KMS-11 (cell line): ENCODE data around the gene RNLS.

ENCODE experiments used
- H2AFZ ChIP-seq: fragments of 200-600 bp; sonication (generic); 2 replicates; pipeline ENCODE4 v1.6.1; 2016; ENCODE audit warnings: antibody characterized with exemption, mixed run types, low read depth
- H3K27ac ChIP-seq: fragments of 200-600 bp; sonication (generic); 2 replicates; pipeline ENCODE4 v1.6.1; 2016; ENCODE audit warnings: mild to moderate bottlenecking, mixed run types
- H3K27me3 ChIP-seq: fragments of 200-600 bp; sonication (generic); 2 replicates; pipeline ENCODE4 v1.6.1; 2017; ENCODE audit warnings: mild to moderate bottlenecking, low read depth, mixed run types, moderate library complexity; ENCODE audit not compliant: insufficient read depth
- H3K36me3 ChIP-seq: fragments of 200-600 bp; sonication (generic); 2 replicates; pipeline ENCODE4 v1.6.1; 2017; ENCODE audit warnings: mild to moderate bottlenecking, mixed run types; ENCODE audit not compliant: insufficient read depth
- H3K4me1 ChIP-seq: fragments of 200-600 bp; sonication (generic); 2 replicates; pipeline ENCODE4 v1.6.1; 2016; ENCODE audit warnings: mild to moderate bottlenecking, low read depth, mixed run types; ENCODE audit not compliant: poor library complexity, severe bottlenecking
- H3K4me2 ChIP-seq: fragments of 200-600 bp; sonication (generic); 2 replicates; pipeline ENCODE4 v1.7.0; 2016; ENCODE audit warnings: mild to moderate bottlenecking, mixed run types
- H3K4me3 ChIP-seq: fragments of 200-600 bp; sonication (generic); IDR thresholded peaks from 2 replicates; pipeline ENCODE4 v1.6.1; 2017; ENCODE audit warnings: low read depth, low read length, mixed read lengths; ENCODE audit not compliant: insufficient read depth
- H3K79me2 ChIP-seq: fragments of 200-600 bp; sonication (generic); 2 replicates; pipeline ENCODE4 v1.6.1; 2016; ENCODE audit warnings: low read depth, mixed run types; ENCODE audit not compliant: insufficient read depth
- H3K9ac ChIP-seq: fragments of 200-600 bp; sonication (generic); 2 replicates; pipeline ENCODE4 v1.6.1; 2016; ENCODE audit warnings: mild to moderate bottlenecking, mixed run types
- H4K20me1 ChIP-seq: fragments of 200-600 bp; sonication (generic); 2 replicates; pipeline ENCODE4 v1.6.1; 2016; ENCODE audit warnings: mild to moderate bottlenecking, mixed run types; ENCODE audit not compliant: insufficient read depth
- TF ChIP-seq, protein P1 (sequence below): fragments of 200-600 bp; sonication (generic); conservative IDR thresholded peaks from 2 replicates; pipeline ENCODE4 v1.6.1; 2017; ENCODE audit warnings: low read depth, mild to moderate bottlenecking, antibody characterized with exemption, low read length, moderate library complexity, mixed read lengths

Gene RNLS

DNA sequence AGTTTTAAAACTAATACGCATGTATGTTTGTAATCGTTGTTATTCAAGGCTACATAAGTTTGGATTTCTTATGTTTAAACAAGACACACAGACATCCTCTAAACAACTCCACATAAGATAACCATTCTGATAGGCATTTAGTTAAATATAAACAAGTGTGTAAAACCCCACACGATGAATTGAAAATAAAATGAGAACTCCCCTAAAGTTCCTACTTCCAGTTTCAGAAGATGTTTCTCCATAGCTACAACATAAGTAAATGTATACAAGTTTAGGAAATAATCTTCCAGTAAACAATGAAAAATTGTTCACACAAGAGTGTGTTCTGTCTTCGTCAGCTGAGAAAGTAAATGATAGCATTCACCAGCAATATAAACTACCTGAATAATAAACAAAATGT, 246.8 kb downstream of the RNLS start:
- H3K4me3 ChIP-seq = no peak overlapping the region
- no peaks in the 10 kb centered on the region for H3K79me2 ChIP-seq
- H3K4me1 ChIP-seq = no peaks in the 10 kb centered on the region
- no peak overlapping the region for H3K27ac ChIP-seq
- no peaks in the 10 kb centered on the region for H3K27me3 ChIP-seq
- TF ChIP-seq, protein P1, sequence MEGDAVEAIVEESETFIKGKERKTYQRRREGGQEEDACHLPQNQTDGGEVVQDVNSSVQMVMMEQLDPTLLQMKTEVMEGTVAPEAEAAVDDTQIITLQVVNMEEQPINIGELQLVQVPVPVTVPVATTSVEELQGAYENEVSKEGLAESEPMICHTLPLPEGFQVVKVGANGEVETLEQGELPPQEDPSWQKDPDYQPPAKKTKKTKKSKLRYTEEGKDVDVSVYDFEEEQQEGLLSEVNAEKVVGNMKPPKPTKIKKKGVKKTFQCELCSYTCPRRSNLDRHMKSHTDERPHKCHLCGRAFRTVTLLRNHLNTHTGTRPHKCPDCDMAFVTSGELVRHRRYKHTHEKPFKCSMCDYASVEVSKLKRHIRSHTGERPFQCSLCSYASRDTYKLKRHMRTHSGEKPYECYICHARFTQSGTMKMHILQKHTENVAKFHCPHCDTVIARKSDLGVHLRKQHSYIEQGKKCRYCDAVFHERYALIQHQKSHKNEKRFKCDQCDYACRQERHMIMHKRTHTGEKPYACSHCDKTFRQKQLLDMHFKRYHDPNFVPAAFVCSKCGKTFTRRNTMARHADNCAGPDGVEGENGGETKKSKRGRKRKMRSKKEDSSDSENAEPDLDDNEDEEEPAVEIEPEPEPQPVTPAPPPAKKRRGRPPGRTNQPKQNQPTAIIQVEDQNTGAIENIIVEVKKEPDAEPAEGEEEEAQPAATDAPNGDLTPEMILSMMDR = no peak
- H3K36me3 ChIP-seq = no peaks in the 10 kb centered on the region
- no peak overlapping the region for H2AFZ ChIP-seq
- H4K20me1 ChIP-seq = no peaks in the 10 kb centered on the region
- no peak overlapping the region for H3K9ac ChIP-seq
- H3K4me2 ChIP-seq = no peak overlapping the region

DNA sequence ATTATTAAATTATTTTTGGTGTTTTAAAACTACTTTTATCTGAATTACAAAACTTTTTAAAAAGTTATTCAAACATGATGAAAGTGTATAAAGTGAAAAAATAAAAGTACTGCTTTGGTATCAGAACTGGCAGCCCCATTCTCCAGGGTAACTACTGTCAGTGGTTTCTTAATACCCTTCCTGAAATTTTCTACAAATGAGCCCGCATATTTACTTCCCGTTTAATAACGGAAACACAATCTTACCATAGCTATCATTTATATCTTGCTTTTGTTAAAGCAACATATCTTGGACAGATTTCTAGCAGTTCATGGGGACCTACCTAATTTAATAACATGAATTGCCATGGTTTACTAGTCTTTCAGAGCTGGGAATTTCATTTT, 249.9 kb downstream of the RNLS start:
- Histone ChIP-seq H4K20me1 (no peaks in the 10 kb centered on the region), H3K9ac (no peak overlapping the region), H3K4me1 (no peaks in the 10 kb centered on the region), H3K4me3 (no peak overlapping the region), H2AFZ (no peak overlapping the region), H3K36me3 (no peaks in the 10 kb centered on the region), H3K27ac (no peak overlapping the region), H3K79me2 (no peaks in the 10 kb centered on the region), H3K4me2 (no peak overlapping the region), H3K27me3 (no peaks in the 10 kb centered on the region)
- TF ChIP-seq, protein P1 = no peak

DNA sequence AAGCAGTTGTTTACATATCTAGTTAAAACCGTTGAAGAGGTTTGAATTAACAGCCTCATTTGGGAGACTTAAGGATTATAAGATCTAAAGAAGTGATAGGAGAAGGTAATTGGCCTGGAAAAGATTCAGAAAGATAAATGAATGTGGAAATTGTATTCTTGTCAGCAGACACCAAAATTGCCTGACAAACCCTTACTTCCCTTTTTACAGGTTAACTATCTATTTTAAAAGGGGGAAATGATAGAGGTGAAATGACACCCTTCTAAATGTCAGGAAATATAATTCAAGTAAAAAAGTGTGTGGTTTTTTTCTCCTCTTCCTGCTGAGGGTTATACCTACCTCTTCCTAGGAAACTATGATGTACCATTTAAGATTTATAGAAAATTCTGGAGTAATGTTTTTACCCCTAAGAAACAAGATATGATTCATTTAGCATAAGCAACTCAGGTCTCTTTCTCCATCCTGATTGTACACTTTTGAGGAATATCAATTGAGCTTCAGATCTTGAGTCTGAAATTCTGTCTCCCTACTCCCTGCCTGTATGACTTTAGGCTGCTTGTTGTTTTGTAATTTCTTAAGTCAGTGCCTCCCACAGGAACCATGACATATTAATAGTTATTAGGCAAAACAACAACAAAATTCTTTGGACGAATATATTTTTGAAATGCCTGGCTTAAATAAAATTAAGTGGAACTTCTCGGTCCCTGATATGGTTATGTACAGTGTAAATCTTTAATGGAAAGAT, 250.4 kb downstream of the RNLS start:
- Histone ChIP-seq H3K4me2 (no peak overlapping the region), H4K20me1 (no peaks in the 10 kb centered on the region), H3K4me1 (no peaks in the 10 kb centered on the region), H3K4me3 (no peak overlapping the region), H2AFZ (no peak overlapping the region), H3K36me3 (no peaks in the 10 kb centered on the region), H3K27me3 (no peaks in the 10 kb centered on the region), H3K27ac (no peak overlapping the region), H3K79me2 (no peaks in the 10 kb centered on the region), H3K9ac (no peak overlapping the region)
- TF ChIP-seq, protein P1 = no peak

DNA sequence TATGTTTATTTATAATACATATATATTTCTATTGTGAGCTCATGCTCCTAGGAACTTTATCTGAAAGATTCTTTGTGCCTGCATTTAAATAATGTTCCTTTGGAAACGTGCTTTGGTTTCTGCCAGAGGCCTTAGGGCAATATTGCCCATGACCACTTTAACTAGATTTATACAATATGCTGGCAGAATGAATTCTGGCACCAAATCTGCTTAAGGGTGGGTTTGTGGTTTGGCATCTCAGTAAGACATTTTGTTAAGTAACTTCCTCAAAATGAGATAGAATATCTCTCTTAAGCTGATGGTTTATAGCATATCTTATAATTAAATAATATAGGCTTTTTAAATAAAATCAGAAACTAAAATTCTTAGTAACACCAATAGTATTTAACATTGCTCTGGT, 252.9 kb downstream of the RNLS start:
- Histone ChIP-seq H3K27me3 (no peaks in the 10 kb centered on the region), H3K4me3 (no peak overlapping the region), H3K27ac (no peak overlapping the region), H3K4me2 (no peak overlapping the region), H3K36me3 (no peaks in the 10 kb centered on the region), H4K20me1 (no peaks in the 10 kb centered on the region), H2AFZ (no peak overlapping the region), H3K9ac (no peak overlapping the region), H3K79me2 (no peaks in the 10 kb centered on the region), H3K4me1 (no peaks in the 10 kb centered on the region)
- TF ChIP-seq, protein P1 = no peak
